Measurements from ENCODE around the gene AIPL1. TPM values are rescaled to one million over a fixed set of nuclear protein-coding genes. Genes with fewer than 3 reads are reported as not detected.

Gene AIPL1
- polyA plus RNA-seq, 1 donor (not counting 4 experiments of a cell fraction or from before 2014, with no cell fraction given): not detected

DNA sequence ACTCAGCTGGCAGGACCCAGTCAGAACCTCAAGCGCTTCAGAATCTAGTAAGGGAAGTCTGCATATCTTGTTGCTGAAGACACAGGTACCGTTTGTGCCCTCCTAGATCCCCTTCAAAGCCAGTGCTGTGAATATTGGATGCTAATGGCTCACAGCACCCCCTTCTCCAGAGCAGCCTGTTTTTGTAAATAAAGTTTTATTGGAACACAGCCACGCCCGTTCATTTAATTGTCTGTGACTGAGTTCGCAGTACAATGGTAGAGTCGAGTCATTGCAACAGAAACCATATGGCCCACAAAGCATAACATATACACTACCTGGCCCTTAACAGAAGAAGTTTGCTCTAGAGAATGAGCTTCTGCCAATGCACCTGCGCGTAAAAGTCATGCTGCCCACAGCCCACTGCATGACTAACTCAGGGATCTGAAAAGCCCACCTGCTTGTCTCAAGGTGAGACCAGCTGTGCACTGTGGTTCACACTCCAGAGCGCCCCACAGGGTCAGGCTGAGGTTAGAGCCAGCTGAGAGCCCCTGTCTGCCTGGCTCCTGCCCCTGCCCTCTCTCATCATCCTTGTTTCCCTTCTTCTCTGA is 48.8 kb downstream of the AIPL1 start:
- Histone ChIP-seq H3K9me1 (ENCODE audit: control insufficient read depth, extremely low read depth, insufficient read depth, low read length) (no peaks in the 10 kb centered on the region), H3K9me3 (ENCODE audit: control insufficient read depth, low read depth, low read length) (no peaks in the 10 kb centered on the region), H3K4me1 (ENCODE audit: control insufficient read depth, extremely low read depth, insufficient read depth, low read length) (no peaks in the 10 kb centered on the region), H4K20me1 (ENCODE audit: control insufficient read depth, extremely low read depth, insufficient read depth, low read length) (no peaks in the 10 kb centered on the region), H3K4me2 (ENCODE audit: control insufficient read depth, extremely low read depth, insufficient read depth, low read depth, low read length) (no peak overlapping the region), H3K36me3 (ENCODE audit: control insufficient read depth in 2 of 2, extremely low read depth in 1 of 2, insufficient read depth in 2 of 2, low read length in 2 of 2) (no peaks in the 10 kb centered on the region), H3K4me3 (ENCODE audit: control insufficient read depth in 2 of 3, extremely low read depth in 1 of 3, insufficient read depth in 2 of 3, low read depth in 1 of 3, low read length in 3 of 3) (no peak overlapping the region), H3K27me3 (ENCODE audit: control insufficient read depth, extremely low read depth, insufficient read depth, low read length) (peaks cover 6% of the 10 kb centered on the region), H2AFZ (ENCODE audit: control insufficient read depth, low read length) (no peak overlapping the region), H3K9ac (ENCODE audit: control insufficient read depth, extremely low read depth, insufficient read depth, low read length) (no peak overlapping the region), H3K27ac (ENCODE audit: control insufficient read depth, insufficient read depth, low read length) (no peak overlapping the region), H3K79me2 (ENCODE audit: control insufficient read depth, insufficient read depth, low read length) (no peaks in the 10 kb centered on the region)
- TF ChIP-seq, protein P1, sequence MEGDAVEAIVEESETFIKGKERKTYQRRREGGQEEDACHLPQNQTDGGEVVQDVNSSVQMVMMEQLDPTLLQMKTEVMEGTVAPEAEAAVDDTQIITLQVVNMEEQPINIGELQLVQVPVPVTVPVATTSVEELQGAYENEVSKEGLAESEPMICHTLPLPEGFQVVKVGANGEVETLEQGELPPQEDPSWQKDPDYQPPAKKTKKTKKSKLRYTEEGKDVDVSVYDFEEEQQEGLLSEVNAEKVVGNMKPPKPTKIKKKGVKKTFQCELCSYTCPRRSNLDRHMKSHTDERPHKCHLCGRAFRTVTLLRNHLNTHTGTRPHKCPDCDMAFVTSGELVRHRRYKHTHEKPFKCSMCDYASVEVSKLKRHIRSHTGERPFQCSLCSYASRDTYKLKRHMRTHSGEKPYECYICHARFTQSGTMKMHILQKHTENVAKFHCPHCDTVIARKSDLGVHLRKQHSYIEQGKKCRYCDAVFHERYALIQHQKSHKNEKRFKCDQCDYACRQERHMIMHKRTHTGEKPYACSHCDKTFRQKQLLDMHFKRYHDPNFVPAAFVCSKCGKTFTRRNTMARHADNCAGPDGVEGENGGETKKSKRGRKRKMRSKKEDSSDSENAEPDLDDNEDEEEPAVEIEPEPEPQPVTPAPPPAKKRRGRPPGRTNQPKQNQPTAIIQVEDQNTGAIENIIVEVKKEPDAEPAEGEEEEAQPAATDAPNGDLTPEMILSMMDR (optimal IDR thresholded peaks at IDR 0.05 in 1 of 3, IDR thresholded peaks at IDR 0.05 in 1 of 3, conservative IDR thresholded peaks at IDR 0.05 in 1 of 3; ENCODE audit: extremely low read depth in 1 of 3, insufficient read depth in 2 of 3, low read length in 3 of 3): no peak
- no peak for TF ChIP-seq EZH2 (IDR thresholded peaks at IDR 0.05; ENCODE audit: low read length)
- DNase-seq (ENCODE audit: low read depth, low spot score): no peak
- no peak for FAIRE-seq
- dilution Hi-C loops (cut with MboI; ENCODE audit: extremely low pct_ligation_motif_present, low sequenced_read_pairs): no loop called here

DNA sequence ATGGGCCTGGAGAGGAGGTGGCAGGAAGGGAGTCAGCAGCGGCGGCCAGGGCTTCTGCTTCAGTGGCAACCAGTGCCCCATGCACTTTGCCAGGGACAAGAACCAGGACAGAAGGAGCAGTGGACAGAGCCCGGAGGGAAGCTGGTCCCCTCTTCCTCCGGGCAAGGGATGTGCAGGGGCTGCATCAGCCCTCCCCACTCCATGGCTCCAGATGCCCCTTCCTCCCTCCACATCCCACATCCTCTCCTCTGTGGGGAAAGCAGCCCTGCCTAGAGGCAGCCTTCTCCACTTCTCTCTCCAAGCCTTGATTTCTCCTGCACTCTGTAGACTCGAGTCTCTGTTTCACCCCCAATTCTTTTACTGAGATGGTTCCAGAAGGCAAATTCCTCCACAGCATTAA is 50.4 kb downstream of the AIPL1 start:
- Histone ChIP-seq H2AFZ (ENCODE audit: control insufficient read depth, low read length) (no peak overlapping the region), H3K36me3 (ENCODE audit: control insufficient read depth in 2 of 2, extremely low read depth in 1 of 2, insufficient read depth in 2 of 2, low read length in 2 of 2) (no peaks in the 10 kb centered on the region), H3K27ac (ENCODE audit: control insufficient read depth, insufficient read depth, low read length) (no peak overlapping the region), H3K9me1 (ENCODE audit: control insufficient read depth, extremely low read depth, insufficient read depth, low read length) (no peaks in the 10 kb centered on the region), H3K4me1 (ENCODE audit: control insufficient read depth, extremely low read depth, insufficient read depth, low read length) (no peaks in the 10 kb centered on the region), H3K4me3 (ENCODE audit: control insufficient read depth in 2 of 3, extremely low read depth in 1 of 3, insufficient read depth in 2 of 3, low read depth in 1 of 3, low read length in 3 of 3) (no peak overlapping the region), H3K79me2 (ENCODE audit: control insufficient read depth, insufficient read depth, low read length) (no peaks in the 10 kb centered on the region), H3K9ac (ENCODE audit: control insufficient read depth, extremely low read depth, insufficient read depth, low read length) (no peak overlapping the region), H3K9me3 (ENCODE audit: control insufficient read depth, low read depth, low read length) (no peaks in the 10 kb centered on the region), H4K20me1 (ENCODE audit: control insufficient read depth, extremely low read depth, insufficient read depth, low read length) (no peaks in the 10 kb centered on the region), H3K27me3 (ENCODE audit: control insufficient read depth, extremely low read depth, insufficient read depth, low read length) (peaks cover 6% of the 10 kb centered on the region), H3K4me2 (ENCODE audit: control insufficient read depth, extremely low read depth, insufficient read depth, low read depth, low read length) (no peak overlapping the region)
- dilution Hi-C loops (cut with MboI; ENCODE audit: extremely low pct_ligation_motif_present, low sequenced_read_pairs): no loop called here
- FAIRE-seq (no peak), DNase-seq (ENCODE audit: low read depth, low spot score) (no peak)
- TF ChIP-seq EZH2 (IDR thresholded peaks at IDR 0.05; ENCODE audit: low read length): no peak
- TF ChIP-seq, protein P1 (optimal IDR thresholded peaks at IDR 0.05 in 1 of 3, IDR thresholded peaks at IDR 0.05 in 1 of 3, conservative IDR thresholded peaks at IDR 0.05 in 1 of 3; ENCODE audit: extremely low read depth in 1 of 3, insufficient read depth in 2 of 3, low read length in 3 of 3): no peak
